Astrocyte (in vitro differentiated cells and primary cell): Measurements from ENCODE around the gene ADD1.

ENCODE experiments used
- CTCF ChIP-seq: IDR thresholded peaks from 2 replicates; pipeline ENCODE4 v1.5.1; 2011; ENCODE audit warnings: low read depth, mild to moderate bottlenecking, inconsistent platforms, low read length, moderate library complexity; ENCODE audit not compliant: insufficient read depth
- EZH2 ChIP-seq: IDR thresholded peaks from 2 replicates; pipeline ENCODE4 v1.6.1; 2012; ENCODE audit warnings: mild to moderate bottlenecking, low read length, inconsistent platforms; ENCODE audit not compliant: insufficient read depth

GRCh38 chr4:2927016-2927695 is 83.5 kb downstream of the ADD1 start:
- TF ChIP-seq CTCF (no peak), EZH2 (no peak)
